HG02943 (cell line): ENCODE measurements around the gene ALDH4A1.

Experiments used
- ATAC-seq: cut with Tn5 transposase; IDR thresholded peaks from one replicate; pipeline ENCODE4 v1.9.1; 2021; ENCODE audit warnings: mild to moderate bottlenecking, low read depth, moderate library complexity; ENCODE audit not compliant: unreplicated experiment

The ALDH4A1 gene

DNA sequence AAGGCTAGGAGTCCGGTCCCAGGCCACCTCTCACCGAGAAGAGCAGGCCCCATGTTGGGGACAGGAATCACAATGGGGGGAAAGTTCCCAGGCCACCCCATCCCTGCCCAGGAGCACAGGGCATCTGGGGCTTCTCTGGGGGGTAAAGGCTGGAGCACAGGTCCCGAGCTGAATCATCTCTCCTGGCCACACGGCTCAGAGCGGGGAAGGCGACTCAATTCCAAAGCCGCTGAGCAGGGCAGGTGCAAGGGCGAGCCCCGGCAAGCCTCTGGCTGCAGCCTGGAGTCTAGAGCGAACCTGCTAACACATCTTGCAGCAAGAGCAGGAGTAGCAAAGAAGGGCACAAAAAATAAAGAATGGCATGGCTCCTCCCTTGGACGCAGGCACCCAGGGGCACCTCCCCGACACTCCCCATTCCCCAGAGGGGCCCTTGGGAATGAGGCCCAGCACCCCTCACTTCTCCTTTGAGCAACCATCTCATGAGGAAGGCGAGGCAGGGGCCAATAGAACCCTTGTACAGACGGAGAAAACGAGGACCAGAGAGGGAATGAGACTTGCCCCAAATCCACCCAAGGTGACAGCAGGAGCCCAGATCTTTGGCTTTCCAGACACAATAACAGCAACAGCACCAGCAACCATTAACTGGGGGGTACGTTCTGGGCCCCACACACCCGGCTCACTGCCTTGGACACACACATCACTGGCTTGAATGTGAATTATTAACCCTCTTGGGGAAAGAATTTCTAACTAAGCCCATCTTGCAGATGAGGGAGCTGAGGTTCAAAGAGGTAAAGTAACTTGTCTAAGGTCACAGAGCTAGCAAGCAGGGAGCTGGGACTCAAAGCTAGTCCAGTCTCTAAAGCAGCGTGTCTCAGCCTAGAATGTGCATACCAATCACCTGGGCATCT lies 20.7 kb upstream of the ALDH4A1 start:
- ATAC-seq = no peak

DNA sequence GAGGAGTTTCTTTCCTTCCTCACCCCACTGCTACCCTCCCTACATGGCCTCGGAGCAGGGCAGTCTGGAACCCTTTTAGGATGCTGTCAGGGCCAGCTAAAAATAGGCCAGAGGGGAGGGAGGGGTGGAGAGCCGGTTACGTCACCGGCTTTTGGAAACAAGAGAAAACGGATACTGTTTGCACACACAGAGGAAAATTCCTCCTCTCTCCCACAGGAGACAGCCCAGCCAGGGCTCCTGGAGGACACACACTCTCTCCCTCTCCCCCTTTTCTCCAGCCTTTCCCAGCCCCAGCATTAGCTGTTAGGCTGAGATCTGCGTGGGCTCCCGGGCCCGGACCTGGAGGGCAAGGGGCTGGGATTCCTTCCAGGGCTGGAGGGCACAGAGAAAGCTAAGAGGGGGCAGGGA lies 20.0 kb upstream of the ALDH4A1 start:
- no peak for ATAC-seq

DNA sequence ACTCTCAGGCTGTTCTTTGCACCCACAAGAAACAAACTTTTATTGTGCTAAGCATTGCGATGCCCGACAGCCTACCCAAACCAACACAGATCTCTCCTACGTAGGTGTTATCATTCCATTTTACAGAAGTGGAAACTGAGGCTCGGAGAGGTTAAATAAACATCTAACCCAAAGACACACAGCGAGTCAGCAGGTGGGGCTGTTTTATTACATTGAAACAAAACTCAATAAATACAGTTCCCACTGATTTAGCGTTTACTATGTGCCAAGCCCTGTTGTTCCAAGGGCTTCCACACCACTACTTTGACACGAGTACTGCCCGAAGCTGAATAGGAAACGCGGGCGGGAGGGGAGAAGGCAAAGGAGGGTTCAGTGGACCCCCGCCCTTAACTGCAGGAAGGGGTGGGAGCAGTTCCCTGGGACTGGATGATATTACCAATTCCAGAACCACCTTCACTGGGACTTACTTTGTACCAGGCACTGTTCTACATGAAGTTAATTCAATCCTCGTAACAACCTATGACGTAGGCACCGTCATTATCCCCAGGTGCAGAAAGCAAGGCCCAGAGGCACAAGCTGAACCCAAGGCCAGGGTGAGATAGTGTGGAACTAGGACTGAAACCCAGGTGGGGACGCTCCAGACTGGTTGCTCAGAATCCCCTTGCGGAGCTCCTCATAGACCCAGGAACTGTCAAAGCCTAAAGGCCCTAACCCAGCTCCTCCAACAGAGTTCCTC lies 19.3 kb upstream of the ALDH4A1 start:
- ATAC-seq = no peak

DNA sequence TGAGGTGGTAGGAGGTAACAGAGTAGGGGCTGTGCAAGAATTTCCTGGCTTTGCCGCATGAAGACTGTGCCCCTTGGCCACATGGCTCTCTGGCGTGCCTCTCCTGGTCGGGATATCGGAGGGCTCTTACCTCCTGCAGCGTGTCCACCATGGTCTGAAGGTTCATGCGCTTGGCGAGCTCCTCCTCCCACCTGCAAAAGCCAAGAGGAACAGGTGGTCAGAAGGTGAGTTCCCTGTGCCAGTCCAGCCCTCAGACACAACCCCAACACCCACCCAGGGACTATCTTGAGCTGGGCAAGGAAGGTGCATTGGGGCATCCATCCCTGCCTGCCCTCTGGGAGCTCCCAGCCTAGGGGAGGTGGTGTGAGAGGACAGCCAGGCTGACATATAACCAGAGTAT lies 18.6 kb upstream of the ALDH4A1 start:
- ATAC-seq = no peak

DNA sequence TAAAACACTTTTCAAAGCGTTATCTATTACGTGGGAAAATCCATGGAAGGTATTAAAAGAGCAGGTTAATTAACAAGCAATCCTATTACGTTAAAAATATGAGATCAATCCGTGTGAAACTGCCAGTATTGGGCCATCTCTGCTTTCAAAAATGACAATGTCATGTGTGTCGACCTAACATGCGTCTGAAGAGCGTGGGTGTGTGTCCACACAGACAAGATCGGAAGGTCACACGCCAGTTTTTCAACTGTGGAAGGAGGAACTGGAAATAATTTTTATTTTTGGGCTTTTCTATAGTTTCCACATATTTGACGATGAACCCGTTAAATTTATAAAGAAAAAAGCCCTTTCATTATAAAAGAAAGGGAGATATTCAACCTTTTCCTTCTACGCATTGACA lies 17.6 kb upstream of the ALDH4A1 start:
- ATAC-seq = no peak

DNA sequence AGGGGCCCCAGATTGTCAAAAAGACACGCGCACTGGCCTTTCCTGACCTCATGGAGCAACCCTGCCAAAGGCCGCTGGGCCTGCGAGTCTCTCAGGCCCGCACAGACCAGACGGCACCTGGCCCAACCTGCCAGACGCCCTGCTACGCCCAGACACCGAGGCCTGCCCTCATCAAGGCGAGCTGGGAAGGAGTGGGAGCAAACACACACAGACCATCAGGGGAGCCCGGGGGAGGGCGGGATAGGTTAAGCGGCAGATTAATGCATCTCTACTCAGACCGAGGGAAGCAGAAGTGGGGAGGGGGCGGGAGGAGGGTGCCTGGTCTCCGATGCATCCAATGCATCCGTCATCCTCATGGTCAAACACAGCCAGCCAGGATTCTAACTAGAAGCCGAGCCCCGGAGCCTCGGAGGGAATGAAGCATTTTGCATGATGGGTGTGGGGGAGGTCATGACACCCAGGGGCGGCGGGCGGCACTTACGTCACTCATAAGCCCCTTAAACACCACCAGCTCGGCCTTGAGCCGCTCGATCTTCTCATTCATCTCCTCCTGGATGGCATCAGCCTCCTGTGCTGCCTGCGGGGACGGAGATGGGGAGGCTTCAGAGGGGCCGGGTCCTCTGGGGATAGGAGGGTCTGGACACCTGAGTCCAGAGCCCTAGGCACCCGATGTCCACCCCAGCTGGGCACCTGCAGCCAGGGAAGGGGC lies 17.0 kb upstream of the ALDH4A1 start:
- ATAC-seq = no peak

DNA sequence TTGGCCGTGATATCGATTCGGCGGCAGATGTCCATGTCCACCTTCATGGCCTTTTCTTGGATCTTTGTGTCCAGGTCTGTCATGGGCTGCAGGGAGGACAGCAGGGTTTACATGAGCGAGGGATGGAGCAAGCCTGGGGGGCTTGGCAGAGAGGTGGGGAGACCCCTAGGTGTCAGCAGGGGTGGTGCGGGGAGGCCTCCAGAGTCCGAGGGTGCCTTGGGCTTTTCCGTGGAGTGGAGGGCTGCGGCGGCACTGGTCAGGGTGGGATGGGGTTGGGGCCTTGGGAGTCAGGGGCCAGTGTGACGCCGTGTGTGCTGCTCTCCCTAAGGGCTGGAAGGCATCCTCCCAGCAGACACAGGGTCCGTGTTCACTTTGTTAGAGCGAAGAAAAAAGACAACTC lies 16.1 kb upstream of the ALDH4A1 start:
- ATAC-seq = no peak

DNA sequence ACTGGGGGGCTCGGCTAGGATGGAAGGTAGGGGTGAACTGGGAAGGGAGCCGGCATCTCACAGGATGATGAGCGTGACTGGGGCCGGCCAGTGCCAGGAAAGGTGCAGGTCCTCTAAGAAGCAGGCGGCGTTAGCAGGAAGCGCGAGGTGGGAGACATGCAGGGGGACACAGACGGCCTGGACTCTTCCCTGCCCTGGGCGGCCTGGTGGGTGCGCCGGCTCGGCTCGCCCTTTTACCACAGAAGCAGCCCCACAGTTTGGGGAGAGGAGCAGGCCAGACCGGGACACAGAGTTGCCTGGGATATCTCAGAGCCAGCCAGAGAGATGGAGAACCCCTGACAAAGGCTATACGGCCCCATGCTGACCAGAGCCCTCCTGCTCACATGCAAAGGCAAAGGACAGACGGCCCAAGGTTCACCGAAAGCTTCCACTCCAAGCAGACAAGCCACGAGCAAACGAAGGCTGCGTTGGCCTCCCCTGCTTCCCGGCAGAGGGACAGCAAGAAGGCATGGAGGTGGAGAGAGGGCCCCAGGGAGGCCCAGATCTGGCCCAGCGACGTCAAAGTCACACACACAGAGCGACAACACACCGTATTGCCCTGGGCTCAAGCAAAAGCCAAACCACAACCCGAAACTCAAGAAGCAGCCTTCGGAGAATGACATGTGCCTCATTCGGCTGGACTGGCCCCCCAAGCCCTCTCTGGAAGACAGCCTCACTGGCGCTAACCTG lies 14.9 kb upstream of the ALDH4A1 start:
- ATAC-seq = no peak

DNA sequence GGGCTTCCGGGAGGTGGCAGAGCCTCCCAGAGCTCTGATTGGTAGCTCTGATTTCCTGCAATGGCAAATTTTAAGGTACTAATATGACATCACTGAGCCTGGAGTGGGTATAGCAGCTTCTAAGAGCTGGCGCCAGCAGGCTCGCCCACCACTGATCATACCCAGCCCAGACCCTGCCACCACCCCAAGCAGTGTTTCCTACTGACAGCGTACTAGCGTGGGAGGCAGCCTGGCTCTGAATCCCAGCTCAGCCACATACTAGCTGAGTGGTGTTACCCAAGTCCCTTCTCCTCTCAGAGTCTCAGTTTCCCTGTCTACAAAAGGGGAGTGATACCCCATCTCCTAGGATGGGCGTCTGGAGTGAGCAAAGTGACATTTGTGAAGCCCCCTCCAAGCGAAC lies 13.0 kb upstream of the ALDH4A1 start:
- ATAC-seq = no peak

DNA sequence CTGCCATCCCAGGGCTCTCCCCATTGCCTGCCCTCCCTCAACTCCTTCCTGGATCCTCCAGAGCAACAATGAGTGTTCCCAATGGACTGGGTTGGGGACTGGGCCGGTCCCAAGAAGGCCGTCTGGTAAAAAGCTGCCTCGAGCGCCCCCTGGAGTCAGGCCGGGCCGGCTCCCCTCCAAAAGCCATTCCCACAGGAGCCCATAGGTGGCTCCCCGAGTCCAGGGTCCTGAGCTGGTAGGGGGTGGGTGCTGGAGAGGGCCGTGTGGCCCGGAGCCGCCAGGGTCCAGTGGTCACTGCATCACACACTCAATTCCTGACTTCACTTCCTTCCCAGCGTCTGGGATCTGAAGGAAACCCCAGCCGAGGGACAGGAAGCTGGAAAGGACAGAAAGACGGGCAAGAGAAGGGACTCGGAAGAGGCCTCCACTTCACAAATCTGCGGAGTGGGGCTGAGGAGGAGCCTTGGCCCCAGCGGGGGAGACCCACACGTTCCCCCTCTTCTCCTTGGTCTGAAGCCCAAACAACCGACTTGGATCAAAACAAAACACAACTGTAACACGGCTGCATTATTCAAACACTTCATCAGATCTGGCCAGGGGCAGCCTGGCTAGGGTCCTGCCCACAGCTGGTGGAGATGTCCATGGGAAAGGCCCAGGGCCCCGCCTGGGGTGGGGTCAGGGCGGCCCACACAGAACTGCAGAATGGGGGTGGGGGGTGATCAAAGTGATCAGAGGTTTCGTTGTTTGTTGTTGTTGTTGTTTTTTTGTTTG lies 10.9 kb upstream of the ALDH4A1 start:
- ATAC-seq = no peak

DNA sequence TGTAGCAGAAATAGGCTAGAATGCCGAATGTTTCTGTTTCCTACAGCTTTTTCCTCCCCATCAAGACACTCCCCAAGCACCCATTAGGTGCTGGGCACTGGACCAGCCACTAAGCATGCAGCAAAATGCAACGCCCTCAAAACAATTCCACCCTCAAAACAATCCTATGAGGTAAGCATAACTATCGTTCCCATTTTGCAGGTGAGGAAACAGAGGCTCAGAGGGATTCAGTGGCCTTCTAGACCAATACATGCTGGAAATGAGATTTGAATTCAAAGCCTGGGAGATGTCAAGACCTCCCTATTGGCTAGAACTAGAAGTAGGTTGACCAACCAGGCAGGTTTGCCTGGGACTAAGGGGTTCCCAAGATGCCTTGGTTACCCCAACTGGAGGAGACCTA lies 10.2 kb upstream of the ALDH4A1 start:
- ATAC-seq = no peak

DNA sequence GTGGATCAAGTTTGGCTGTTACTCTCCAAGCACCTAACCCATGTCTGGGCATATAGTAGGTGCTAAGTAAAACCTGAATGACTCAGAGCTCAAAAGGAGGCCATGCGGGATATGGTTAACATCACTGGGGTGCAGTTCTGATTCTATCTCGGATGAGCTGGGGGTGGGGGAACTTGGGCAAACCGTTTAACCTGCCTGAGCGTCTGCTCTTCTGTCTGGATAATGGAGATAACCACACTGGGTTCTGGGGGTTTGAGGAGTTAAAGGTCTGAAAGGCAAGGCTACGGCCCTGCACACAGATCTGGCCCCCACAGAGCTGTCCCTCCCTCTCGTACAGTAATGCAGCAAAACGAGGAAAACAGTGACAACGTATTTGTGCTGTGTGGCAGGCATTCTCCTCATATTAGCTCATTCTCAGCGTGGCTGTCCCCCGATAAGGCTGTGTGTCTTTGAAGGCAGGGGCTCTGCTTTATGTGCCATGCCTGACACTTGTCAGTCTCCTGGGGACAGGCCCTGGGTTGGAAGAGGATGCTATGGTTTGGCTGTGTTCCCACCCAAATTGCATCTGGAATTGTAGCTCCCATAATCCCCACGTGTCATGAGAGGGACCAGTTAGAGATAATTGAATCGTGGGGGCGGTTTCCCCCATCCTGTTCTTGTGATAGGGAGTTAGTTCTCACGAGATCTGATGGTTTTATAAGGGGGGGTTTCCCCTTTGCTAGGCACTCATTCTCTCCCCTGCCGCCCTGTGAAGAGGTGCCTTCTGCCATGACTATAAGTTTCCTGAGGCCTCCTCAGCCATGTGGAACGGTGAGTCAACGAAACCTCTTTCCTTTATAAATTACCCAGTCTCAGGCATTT lies 6.8 kb upstream of the ALDH4A1 start:
- no peak for ATAC-seq

DNA sequence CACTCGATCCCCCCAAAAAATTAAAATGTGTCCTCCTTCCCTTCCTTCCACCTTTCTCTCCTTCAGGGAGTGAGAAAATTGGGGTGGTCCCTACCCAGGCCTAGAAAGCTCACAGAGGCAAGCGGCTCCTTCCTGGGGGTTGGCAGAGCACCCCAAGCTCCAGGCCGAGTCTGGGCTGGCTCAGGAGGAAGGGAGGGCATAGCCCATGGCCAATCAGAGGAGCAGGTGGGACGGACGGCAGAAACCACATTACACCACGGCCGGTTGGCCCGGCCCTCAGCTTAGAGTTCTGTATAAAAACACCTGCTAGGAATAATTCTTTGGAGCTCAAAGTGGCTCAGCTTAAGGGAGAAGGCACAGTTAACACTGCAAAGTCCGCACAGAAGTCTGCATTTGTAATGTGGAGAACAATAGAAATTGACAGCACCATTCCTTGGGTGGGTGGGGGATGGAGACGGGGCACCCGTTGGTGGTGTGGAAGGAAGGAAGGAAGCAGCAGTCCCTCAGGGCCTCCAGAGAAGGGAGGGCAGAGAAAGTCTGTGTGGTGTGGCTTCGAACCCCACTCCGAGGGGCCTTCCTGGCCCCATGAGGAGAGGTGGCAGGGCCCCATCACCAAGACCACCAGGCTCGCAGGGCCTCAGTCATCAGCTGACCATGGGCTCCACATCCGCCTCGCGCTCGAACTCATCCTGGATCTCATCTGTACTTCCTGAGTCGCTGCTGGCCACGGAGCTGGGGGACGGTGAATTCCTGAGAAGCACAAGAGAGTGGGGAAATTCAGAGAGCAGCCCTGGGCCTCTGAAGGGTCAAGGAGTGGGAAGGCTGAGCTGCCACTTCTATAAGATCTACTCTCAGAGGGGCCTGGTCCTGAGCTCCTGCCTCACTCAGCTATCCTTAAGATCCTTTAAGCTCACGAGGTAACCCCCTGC lies 5.8 kb upstream of the ALDH4A1 start:
- ATAC-seq = no peak

DNA sequence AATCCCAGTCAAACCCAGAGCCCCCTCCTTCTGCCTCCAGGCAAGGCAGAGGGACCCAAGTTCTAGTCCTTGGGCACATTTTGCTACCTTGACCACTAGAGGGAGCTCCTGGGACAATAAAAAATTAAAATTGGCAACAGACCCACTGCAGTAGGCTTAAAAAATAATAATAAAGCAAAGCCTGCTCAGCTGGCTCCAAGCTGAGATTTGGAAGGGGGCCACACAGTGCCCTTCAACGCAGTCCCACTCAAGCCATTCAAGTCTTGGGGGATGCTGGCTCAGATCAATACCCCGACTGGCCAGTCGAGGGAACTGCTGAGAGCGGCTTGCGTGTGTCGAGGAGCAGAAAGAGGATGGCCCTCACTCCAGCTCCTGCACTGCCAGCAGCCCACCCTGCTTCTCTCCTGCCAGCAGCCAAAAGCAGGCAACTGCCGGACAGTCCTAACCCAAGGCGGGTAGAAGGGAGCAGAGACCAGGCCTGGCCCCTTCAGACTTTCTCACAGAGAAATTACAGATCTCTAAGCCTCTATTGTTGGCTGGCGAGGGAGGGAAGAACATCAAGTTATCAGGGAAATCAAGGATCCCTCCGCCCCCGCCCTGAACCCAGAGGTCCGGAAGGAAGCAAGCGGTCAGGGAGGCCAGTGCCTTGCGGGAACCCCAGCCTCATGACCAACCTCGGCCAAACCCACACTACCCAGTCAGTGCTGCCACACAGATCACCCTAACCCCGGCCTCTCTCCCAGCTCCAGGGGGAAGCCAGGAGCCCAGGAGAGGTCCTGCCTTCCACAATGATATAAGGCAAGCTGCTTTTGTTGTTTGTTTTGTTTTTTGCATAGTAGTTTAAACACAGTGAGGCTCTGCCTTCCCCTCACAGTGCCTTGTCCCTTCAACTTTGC lies 4.9 kb upstream of the ALDH4A1 start:
- no peak for ATAC-seq

DNA sequence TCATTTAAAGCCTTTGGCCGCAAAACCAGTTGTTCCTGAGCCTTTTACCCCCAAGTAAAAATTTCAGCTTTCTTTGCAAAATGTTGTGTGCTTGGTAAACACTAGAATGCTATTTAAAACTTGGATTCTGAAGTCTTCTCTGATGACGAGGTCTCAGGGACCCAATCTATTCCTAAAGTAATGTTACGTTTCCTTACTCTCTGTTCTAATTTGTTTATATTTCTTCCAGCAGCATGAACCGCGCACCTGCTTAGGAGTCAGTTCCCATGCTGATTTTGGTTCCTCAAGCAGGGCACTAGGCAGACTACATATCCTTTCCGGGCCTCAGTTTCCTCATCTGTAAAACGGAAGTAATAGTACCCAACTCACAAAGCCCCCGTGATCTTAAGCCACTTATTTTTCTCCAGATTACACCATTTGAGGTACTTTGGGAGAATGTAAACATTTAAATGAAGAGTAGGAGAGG lies 969 bp upstream of the ALDH4A1 start:
- no peak for ATAC-seq

DNA sequence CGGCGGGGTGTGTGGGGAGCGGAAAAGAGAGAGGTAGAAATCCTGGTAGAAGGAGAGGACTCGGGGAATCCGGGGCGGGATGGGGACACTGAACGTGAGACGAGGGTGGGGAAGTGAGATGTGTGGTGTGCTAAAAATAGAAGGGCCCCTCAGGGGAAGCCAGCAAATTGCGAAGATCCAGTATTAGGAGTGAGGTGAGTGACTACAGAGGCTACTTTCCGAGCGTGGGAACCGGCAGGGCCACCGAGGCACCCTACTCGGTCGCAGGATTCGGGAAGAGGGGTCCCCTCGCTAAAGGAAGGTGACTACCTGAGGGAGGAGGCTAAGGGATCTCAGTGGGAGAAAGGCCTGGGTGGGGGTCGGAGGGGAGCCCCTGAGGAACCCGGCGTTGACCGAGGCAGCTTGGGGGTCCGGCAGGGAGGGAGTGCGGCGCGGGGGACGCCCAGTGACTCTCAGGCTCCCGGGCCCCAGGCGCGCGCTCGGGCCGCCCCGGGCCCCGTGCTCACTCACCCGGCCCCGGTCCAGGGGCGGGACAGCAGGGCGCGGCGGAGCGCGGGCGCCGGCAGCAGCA lies 318 bp downstream of the ALDH4A1 start:
- ATAC-seq = no peak
